GM11168 (cell line): ENCODE results near the gene PLEKHA1.

Experiments used
- in situ Hi-C: fragments of 300-500 bp; cut with MboI; formaldehyde crosslinking; loops from one replicate; pipeline ENCODE4 v1.12.0; 2022; ENCODE audit warnings: low sequenced_read_pairs; ENCODE audit not compliant: unreplicated experiment

Gene PLEKHA1

DNA sequence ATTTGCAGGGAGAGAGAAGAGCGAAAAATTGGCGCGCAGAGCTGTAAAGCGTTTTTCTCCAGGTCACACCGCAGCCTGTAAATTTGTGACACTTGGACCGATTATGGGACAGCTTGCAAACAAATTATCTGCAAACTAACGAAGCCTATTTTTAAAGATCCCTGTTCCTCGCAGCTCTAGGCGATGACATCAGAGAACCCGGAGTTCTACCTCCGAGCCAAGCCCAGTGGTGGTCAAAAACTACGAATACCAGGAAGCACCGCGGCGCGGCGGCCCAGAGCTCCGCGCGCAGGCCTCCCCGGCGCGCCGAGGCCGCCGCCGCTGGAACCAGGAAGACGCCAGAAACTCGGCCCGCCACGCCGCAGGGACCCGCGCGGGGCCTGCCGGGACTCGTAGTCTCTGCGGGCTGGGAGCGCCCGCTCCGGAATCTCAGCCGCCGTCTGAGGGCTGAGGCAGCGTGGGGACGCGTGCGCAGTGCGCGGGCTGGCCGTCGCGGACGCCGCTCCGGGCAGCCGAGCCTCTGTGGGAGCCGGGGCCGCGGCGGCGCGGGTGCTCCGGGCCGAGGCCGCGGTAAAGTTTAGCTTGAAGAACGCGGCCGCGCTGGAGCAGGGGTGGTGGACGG lies at the start of gene PLEKHA1:
Gene PLEKHA1, plus strand, starts transcription at position 472 of the 622 bp plus-strand sequence. CDS start 18,493 bp downstream, outside the sequence.
- in situ Hi-C loops = no loop called here

DNA sequence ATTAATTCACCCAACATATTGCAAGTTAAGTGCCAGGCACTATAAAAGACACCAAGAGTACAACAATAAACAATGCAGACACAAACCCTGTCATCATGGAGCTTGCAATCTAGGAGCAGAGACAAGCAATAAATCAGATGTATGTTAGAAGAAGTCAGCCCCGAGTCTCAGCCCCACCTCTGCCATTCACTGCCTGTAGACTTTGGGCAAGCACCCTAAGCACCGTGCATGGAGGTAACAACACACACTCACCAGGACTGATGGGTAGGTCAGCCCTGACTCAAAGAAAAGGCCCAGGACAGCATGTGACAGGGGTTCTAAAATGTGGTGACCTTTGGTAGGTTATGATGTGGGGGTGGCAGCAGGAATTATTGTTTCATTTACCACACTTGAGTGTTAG lies 49.3 kb upstream of the PLEKHA1 start:
- in situ Hi-C loops = no loop called here

- in situ Hi-C loops = no loop called here
These were observed 48.1 kb upstream of the PLEKHA1 start for GRCh38 chr10:122326385-122326784.

DNA sequence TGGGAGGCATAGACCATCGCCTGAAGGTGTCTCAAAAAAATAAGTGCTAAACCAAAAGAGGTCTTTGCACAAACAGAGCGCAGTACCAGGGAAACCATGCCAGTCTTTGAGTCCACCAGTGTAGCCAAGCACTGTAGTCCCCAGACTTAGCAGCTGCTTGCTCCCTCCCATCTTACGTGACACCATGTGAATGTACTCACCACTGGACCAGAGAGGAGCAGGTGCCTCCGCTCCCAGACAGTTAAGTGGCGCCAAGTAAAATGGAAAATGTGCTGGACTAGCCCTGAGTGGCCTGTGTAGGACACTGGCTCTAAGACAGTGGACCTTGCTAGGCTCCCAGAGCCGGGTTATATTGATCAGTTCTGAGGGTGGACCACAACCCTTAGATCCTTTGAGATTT lies 47.7 kb upstream of the PLEKHA1 start:
- in situ Hi-C loops = no loop called here

GRCh38 chr10:122327237-122328206 lies 47.0 kb upstream of the PLEKHA1 start:
- in situ Hi-C loops = no loop called here

GRCh38 chr10:122328676-122329075 lies 45.8 kb upstream of the PLEKHA1 start:
- in situ Hi-C loops = no loop called here

DNA sequence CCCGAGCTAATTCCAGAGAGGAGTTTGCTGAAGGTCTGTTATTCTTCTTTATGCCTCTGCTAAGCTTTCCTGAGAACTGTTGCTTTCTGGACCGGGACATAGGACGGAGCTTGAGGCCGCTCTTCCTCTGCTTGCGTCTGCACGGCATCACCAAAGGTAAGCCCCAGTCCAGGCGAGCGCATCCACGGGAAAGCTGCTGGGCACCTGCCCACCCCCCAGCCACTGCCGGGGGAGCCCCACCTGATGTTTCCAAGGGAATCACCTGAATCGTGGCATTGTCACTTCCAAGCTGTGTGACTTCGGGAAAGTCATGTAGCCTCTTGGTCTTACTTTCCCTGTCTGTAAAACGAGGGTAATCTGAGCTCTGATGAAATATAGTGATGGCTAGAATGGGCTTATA lies 45.1 kb upstream of the PLEKHA1 start:
- in situ Hi-C loops = no loop called here

DNA sequence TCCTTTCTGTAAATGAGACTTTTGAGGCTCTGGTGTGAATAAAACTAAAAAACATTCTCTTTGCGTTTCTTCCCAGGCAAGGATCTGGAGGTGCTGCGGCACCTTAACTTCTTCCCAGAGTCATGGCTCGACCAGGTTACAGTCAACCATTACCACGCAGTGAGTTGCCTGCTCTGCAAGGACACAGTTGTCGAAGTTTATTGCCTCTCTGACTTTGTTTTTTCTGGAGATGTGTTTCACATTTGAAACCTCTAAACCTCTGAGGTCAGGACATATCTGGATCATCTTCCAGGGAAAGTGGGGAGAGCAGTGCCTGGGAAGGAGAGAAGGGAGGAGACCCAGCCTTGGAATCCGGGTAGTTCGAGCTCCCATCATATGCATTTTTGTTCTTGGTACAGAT lies 43.4 kb upstream of the PLEKHA1 start:
- in situ Hi-C loops = no loop called here

GRCh38 chr10:122331615-122332446 lies 42.7 kb upstream of the PLEKHA1 start:
- in situ Hi-C loops = no loop called here

DNA sequence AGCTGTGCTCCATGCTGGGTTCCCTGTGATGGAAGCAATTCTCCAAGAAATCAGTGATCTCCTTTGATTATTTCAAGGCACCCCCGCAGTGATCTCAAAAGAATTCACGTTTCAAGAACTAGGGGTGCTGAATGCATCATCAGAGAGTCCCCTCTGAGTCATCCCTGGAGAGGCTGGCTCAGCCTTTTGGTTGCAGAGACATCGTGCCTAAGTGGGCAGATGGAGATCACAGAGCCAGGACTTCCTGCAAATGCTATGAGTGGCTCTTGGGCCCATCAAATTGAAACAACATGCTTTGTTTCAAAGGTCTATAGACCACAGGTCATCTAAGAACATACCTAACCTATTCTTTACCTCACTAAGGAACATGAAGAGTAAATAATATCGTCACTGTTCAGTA lies 41.5 kb upstream of the PLEKHA1 start:
- in situ Hi-C loops = no loop called here

DNA sequence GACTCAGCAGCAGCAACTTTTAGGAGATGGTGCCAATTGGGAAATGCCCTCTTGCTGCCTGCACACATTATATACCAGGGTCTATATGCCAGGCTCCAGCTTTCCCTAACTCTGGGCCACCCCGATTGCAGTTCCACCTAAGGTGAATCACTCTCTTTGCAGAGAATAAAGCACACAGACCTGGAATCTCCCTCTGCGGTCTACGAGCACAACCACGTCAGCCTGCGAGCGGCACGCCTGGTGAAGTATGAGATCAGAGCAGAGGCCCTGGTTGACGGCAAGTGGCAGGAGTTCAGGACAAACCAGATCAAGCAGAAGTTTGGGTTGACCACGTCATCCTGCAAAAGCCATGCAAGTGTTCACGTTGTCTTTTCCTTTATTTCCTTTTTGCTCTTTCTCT lies 38.2 kb upstream of the PLEKHA1 start:
- in situ Hi-C loops = no loop called here

DNA sequence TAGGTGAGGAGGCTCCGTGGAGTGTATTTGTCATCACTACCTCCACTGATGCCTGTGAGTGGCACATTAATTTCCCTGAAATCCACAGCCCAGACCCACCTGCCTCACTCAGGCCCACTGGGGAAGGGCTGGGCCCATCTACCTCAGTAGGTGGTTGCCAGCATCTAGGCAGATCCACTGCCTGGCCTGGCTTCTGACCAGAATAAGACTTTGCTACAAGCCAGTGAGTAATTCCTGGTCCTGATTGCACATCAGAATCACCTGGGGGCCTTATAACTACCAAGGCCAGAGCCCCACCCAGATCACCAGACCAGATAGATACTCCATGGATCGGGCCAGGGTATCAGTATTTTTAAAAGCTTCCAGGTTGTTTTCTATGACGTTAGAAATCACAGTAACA lies 37.5 kb upstream of the PLEKHA1 start:
- in situ Hi-C loops = no loop called here

- in situ Hi-C loops = no loop called here
These were observed 35.7 kb upstream of the PLEKHA1 start for GRCh38 chr10:122338609-122339441.

GRCh38 chr10:122341141-122341810 lies 33.2 kb upstream of the PLEKHA1 start:
- in situ Hi-C loops = loop anchor here (5.0 kb wide), 1 partner anchor 91 kb away; no protein-coding TSS in a partner anchor

DNA sequence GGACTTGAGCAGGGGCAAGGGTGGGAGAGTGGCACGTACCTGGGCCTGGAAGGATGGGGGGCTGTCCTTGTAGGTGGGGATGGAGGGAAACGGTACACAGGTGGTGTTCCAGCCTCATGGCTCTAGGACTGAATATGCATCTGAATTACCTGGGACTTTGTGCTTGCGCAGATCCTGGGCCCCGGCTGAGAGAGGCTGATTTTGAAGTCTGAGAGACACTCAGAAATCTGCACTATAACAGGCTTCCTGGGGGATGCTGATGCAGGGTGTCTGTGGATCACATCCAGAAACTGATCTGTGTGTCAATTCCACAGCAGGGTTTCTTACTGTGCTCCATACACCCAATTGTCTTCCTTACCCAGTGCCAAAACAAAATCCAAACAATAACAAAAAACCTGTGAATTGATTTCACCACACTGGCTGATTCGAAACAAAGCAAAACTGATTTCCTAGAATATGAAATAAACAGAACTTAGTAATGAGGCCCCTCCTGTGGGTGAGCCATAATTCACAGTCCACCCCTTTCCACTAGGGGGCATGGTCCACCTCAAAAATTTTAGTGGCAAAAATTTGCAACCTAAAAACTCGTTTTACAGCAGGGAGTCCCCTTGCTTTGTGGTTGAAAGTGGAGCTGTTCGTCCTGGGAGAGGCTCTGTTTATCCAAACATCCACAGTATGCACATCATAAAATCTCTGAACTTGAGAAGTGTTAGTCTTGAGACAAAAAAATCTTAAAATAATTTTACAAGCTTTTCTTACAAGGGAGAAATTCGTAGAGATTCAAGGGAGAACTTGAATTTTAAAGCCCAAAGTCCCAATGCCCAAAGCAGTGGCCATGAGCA lies 32.0 kb upstream of the PLEKHA1 start:
- in situ Hi-C loops = loop anchor here (5.0 kb wide), 1 partner anchor 90 kb away; no protein-coding TSS in a partner anchor

DNA sequence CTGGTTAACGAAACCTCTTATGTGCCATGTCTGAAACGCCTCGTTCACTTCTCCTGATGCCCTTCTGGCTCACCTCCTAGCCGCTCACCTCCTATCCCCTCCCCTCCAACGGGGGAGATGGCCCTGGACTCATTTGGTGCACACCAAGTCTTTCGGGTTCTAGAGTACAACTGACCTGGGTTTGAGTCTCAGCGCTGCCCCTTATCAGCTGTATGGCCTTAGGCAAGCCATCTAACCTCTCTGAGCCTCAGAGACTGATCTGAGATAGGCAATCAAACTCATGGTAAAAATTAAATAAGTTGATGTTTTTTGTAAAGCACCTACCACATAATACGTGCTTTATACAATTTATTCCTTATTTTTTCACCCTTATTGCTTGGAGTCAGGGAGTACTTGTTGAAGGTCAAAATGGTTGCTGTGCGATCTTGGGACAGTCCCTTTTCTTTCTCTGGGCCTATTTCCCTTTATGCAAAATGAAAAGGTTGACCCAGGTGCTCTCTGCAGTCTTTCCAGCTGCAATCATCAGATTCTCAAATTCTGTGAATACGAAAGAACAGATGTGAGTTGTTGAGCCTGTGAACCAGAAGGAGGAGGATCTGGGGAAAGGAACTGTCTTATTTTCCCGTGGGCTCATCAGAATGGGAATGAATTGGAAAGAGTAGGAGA lies 31.2 kb upstream of the PLEKHA1 start:
- in situ Hi-C loops = loop anchor here (5.0 kb wide), 1 partner anchor 89 kb away; no protein-coding TSS in a partner anchor

DNA sequence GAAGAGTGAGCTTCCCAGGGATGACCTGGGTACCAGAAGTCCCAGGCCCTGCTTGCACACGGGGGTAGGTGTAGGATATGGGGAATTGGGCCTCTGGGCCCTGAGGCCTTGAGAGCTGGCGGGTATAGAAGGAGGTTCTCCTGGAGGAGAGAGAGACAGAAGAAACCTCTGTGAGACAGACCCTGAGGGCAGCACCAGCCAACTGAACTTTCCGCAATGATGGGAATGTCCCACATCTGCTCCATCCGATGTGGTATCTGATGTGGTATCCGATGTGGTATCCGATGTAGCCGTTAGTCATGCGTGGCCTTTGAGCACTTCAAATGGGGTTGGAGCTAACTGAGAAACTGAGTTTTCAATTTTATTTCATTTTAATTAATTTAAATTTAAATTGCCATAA lies 30.6 kb upstream of the PLEKHA1 start:
- in situ Hi-C loops = loop anchor here (5.0 kb wide), 1 partner anchor 88 kb away; no protein-coding TSS in a partner anchor
